T47D (cell line): ENCODE data around the gene ATP1A1.
A peak's percentile ranks its signal among the peaks of the same experiment; 100 is the strongest.

Experiments
- DNase-seq, 2 experiments: peaks; one replicate each; pipeline versions ENCODE4 v3.0.0 to v3.0.0-alpha.2; 2011 to 2012; ENCODE audit warnings: low read depth in 1 of 2, low spot score in 1 of 2
- JUND ChIP-seq: IDR thresholded peaks from 2 replicates; pipeline ENCODE4 v1.6.1; 2012; ENCODE audit warnings: low read depth
- in situ Hi-C: cut with HindIII; loops from 2 replicates; pipeline ENCODE4 v1.10.0; 2016; ENCODE audit warnings: low sequenced_read_pairs, low pct_unique_long_range_greater_than_20kb

The ATP1A1 gene

DNA sequence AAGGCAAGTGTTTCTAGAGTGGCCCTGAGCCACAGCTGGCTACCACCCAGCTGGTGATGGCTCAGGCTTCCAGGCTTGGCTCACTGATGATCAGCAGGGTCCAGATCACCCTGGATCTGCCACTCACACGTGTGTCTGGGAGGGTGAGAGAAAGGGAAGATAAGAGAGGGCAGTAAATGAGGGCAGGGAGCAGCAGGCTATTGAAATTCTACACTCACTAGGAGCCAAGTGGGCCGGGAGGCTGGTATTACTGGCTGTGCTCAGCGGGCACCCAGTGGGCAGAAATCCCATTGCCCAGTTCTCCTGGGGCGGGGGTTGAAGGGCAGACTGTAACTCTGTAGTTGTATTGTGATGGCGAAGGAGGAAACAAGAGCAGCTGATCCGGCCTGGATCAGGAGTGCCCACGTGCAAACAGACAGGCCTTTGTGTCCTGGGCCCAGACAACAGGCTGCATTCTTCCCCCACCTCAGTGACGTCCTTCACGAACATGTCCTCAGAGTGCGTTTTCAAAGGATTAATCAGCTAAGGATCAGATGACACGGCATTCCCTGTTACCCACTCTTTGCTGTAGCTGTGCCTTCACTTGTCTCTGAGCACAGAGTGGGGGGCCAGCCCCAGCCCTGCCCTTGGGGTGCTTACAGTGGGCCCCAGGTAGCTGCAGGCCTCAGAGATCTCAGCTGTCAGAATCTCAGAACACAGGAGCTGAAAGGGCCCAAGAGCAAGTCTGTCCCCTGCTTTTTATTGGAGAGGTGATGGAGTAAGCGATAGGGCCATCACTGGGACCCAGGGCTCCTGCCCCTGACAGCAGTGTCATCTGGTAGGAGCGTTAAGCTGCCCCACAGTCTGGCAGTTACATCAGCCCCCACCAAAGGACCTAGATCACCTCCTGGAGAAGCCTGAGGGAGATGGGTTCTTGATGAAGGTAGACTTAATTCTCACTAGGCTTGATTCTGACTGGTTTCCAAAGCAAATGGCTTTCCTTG is 60.5 kb downstream of the ATP1A1 start:
- no peak for DNase-seq

GRCh38 chr1:116434849-116435248 is 61.8 kb downstream of the ATP1A1 start:
- no peak for DNase-seq
- in situ Hi-C loops, result no loop called here
- TF ChIP-seq JUND, result no peak

More for the DNA sequence above, 60.5 kb downstream of the ATP1A1 start:
- in situ Hi-C loops, result no loop called here
- no peak for TF ChIP-seq JUND

GRCh38 chr1:116435806-116436610 is 63.0 kb downstream of the ATP1A1 start:
- in situ Hi-C loops, result no loop called here
- DNase-seq, result no peak
- no peak for TF ChIP-seq JUND

- no peak for DNase-seq
- in situ Hi-C loops, result no loop called here
- TF ChIP-seq JUND, result no peak
Observed at GRCh38 chr1:116436611-116436970, 63.5 kb downstream of the ATP1A1 start.

- no peak for DNase-seq
- in situ Hi-C loops, result no loop called here
- no peak for TF ChIP-seq JUND
Observed at GRCh38 chr1:116439701-116440100, 66.7 kb downstream of the ATP1A1 start.

DNA sequence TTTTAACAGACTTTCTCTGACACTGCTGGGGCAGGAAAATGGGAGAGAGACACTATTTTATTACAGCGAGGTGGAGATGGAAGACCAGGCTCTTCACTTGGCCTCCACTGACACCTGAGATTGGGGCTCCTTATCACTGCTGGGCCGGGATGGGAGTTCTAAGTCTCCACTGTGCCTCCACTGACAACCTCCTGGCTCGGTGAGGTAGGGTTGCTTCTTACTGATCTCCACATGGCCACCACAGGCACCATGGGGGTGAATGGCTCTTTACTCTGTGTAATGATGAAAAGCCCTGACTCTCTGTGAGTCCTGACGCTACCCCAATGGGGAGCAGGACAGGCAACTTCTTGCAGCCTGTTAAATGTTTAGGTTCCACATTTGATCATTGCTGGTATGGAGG is 67.7 kb downstream of the ATP1A1 start:
- in situ Hi-C loops, result no loop called here
- no peak for TF ChIP-seq JUND
- DNase-seq, result no peak

GRCh38 chr1:116445534-116445933 is 72.5 kb downstream of the ATP1A1 start:
- in situ Hi-C loops, result no loop called here
- no peak for DNase-seq
- TF ChIP-seq JUND, result no peak

DNA sequence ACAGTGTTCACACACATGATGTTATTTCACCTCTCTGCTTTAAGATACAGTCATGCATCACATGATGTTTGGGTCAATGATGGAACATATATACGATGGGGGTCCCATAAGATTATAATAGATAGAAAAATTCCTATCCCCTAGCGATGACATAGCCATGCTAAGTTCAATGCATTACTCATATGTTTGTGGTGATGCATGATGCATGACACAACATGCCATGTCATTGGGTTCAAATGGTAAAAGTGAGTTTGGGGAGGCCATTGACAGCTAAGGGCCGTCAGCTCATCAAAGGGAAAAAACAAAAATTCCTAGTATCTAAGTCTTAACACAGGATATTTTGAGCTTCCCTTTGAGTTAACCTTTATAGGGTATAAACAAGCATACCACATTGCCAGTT is 73.6 kb downstream of the ATP1A1 start:
- TF ChIP-seq JUND, result no peak
- DNase-seq, result no peak
- in situ Hi-C loops, result no loop called here

GRCh38 chr1:116448785-116449385 is 75.8 kb downstream of the ATP1A1 start:
- TF ChIP-seq JUND, result no peak
- DNase-seq, result no peak
- in situ Hi-C loops, result no loop called here

DNA sequence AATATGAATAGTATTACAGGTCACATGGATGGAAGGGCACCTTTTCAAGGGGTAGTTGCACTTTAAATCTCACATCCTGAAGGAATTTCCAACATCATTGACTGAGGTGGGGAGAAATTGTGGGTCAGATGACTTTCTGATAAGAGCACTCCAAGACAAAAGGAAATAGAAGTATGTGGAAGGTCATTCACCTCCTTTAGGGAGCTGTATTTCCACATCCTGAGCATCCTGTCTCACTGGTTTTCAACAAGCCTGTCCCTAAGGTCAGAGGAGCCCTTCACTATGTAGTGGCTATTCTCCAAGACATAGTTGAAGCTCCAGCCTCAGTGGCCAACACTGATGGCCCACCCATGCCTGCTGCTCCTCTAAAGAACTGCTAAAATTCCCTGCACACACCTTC is 76.5 kb downstream of the ATP1A1 start:
- TF ChIP-seq JUND, result no peak
- peak in 1 of 2 experiments; percentile 53 for DNase-seq
- in situ Hi-C loops, result no loop called here

- in situ Hi-C loops, result no loop called here
- no peak for TF ChIP-seq JUND
- no peak for DNase-seq
Observed at GRCh38 chr1:116451702-116452101, 78.7 kb downstream of the ATP1A1 start.

GRCh38 chr1:116453481-116453880 is 80.4 kb downstream of the ATP1A1 start:
- peak; percentile 52; the same call in 1 of the 2 replicates for TF ChIP-seq JUND
- peak in 1 of 2 experiments; percentile 84 for DNase-seq
- in situ Hi-C loops, result no loop called here
